ENCODE results near the gene ATP9A. TPM values are rescaled to one million over a fixed set of nuclear protein-coding genes. Genes with fewer than 3 reads are reported as not detected.

Gene ATP9A
- total and polyA plus RNA-seq, 10 of the 15 experiments (the other 5 are each of a cell fraction or from before 2014, with no cell fraction given) = 0.03 to 0.81 (median 0.14) TPM

DNA sequence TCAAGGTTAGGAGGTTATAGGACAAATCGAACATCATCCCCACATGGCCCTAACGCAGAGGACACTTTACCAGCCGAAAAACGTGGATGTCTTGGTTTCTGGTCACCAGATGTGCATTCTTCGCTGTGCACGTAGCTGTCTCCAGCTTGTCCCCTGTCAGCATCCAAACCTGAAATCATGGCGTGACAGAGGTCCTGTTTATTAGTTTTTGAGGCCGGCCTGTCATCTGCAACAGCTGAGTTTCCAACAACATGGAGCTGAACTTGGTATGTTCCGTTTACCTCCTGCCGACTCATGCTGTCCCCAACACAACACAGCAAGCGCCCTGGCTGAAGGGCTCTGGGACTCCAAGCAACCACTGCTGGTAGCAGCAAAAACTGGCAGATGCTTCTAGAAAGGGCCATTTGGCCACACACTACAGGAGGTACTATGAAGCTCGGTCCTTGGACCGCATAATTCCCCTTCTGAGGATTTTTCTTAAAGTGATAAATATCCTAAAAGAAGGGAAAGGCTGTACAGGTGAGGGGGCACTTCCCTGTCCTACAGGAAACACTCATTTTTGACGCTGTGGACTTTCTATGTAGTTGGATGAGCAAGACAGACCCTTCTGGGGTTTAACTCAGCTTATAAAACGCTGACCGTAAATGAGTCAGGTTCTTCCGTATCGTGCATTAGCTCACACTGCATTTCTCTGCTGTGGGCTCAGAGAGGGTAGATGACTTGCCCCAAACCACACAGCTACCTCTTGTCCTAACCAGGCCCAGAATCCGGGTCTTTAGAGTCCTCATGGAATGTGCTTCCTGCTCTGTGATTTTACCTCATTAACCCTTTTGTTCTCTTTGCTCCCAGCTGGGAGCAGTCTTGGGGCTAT is 146.0 kb downstream of the ATP9A start:
- Histone ChIP-seq H3K4me3 (no peak overlapping the region), H4K20me1 (ENCODE audit: control insufficient read depth, insufficient read depth) (no peaks in the 10 kb centered on the region), H3K9ac (ENCODE audit: control insufficient read depth, insufficient read depth, low read length) (no peak overlapping the region), H3K36me3 (ENCODE audit: control insufficient read depth in 2 of 2, insufficient read depth in 2 of 2, low read length in 1 of 2) (no peaks in the 10 kb centered on the region), H2AFZ (ENCODE audit: control insufficient read depth, low read depth, low read length) (no peak overlapping the region), H3K9me3 (replicated peaks; ENCODE audit: control insufficient read depth, insufficient read depth, low read length) (no peaks in the 10 kb centered on the region; the same call in 2 of the 3 replicates), H3K27me3 (replicated peaks in 1 of 2; ENCODE audit: control insufficient read depth in 2 of 2, insufficient read depth in 2 of 2, low read length in 1 of 2) (no peaks in the 10 kb centered on the region; a peak in 1 of 4 replicates), H3K4me2 (ENCODE audit: control insufficient read depth, insufficient read depth) (no peak overlapping the region), H3K4me1 (ENCODE audit: control insufficient read depth, insufficient read depth, low read length) (peaks cover 11% of the 10 kb centered on the region; the same call in 1 of the 2 replicates), H3K27ac (ENCODE audit: control insufficient read depth, insufficient read depth) (no peak overlapping the region), H3K79me2 (ENCODE audit: control insufficient read depth, insufficient read depth, low read length) (no peaks in the 10 kb centered on the region)
- ChIA-PET CTCF (interaction anchor here (0.7 to 4.6 kb wide), 18 partner anchors 8 to 634 kb away, joined by 3 to 24 read pairs (median 4); no protein-coding TSS in a partner anchor), RAD21 (ENCODE audit: unreplicated experiment) (interaction anchor here (1.0 to 3.1 kb wide), 5 partner anchors 11 to 635 kb away, joined by 3 to 12 read pairs (median 4); no protein-coding TSS in a partner anchor), POLR2A (no interaction called here), SMC1A (ENCODE audit: uncharacterized antibody, unreplicated experiment) (interaction anchor here (1.1 to 2.0 kb wide), 9 partner anchors 8 to 635 kb away, joined by 3 to 10 read pairs (median 4); no protein-coding TSS in a partner anchor)
- no peak for ATAC-seq
- no peak for FAIRE-seq
- intact Hi-C loops (cut with micrococcal nuclease; ENCODE audit: unreplicated experiment) = loop anchor here (5.0 kb wide), 1 partner anchor 640 kb away; no protein-coding TSS in a partner anchor
- 40% methylated on average over 19 of the region's 19 CpGs for WGBS (ENCODE audit: insufficient coverage, insufficient replicate concordance, low lambda C conversion rate, missing lambda C conversion rate)
- BruUV-seq (replicated peaks) = no TSS peak
- in situ Hi-C loops (cut with MboI) = loop anchor here (10.0 kb wide), 1 partner anchor 637 kb away; no protein-coding TSS in a partner anchor
- no peak for DNase-seq (ENCODE audit: low read depth, low spot score)
- TF ChIP-seq HSF1 (IDR thresholded peaks at IDR 0.05; ENCODE audit: low read depth, low read length) = no peak
- no peak for TF ChIP-seq RCOR1 (conservative IDR thresholded peaks at IDR 0.05; ENCODE audit: low read depth, low read length)
- TF ChIP-seq MEF2B (IDR thresholded peaks at IDR 0.05; ENCODE audit: partially characterized antibody, poor library complexity, severe bottlenecking) = no peak
- no peak for TF ChIP-seq EP300 (IDR thresholded peaks at IDR 0.05; ENCODE audit: borderline replicate concordance in 1 of 2, control insufficient read depth in 1 of 2, low read depth in 2 of 2, low read length in 2 of 2)
- TF ChIP-seq, protein P1, sequence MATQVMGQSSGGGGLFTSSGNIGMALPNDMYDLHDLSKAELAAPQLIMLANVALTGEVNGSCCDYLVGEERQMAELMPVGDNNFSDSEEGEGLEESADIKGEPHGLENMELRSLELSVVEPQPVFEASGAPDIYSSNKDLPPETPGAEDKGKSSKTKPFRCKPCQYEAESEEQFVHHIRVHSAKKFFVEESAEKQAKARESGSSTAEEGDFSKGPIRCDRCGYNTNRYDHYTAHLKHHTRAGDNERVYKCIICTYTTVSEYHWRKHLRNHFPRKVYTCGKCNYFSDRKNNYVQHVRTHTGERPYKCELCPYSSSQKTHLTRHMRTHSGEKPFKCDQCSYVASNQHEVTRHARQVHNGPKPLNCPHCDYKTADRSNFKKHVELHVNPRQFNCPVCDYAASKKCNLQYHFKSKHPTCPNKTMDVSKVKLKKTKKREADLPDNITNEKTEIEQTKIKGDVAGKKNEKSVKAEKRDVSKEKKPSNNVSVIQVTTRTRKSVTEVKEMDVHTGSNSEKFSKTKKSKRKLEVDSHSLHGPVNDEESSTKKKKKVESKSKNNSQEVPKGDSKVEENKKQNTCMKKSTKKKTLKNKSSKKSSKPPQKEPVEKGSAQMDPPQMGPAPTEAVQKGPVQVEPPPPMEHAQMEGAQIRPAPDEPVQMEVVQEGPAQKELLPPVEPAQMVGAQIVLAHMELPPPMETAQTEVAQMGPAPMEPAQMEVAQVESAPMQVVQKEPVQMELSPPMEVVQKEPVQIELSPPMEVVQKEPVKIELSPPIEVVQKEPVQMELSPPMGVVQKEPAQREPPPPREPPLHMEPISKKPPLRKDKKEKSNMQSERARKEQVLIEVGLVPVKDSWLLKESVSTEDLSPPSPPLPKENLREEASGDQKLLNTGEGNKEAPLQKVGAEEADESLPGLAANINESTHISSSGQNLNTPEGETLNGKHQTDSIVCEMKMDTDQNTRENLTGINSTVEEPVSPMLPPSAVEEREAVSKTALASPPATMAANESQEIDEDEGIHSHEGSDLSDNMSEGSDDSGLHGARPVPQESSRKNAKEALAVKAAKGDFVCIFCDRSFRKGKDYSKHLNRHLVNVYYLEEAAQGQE (IDR thresholded peaks at IDR 0.05; ENCODE audit: low read depth, low read length) = no peak
- TF ChIP-seq ZZZ3 (IDR thresholded peaks at IDR 0.05; ENCODE audit: control insufficient read depth, insufficient read length, low read depth) = no peak
- TF ChIP-seq NKRF (conservative IDR thresholded peaks at IDR 0.05) = no peak
- TF ChIP-seq CBX5 (IDR thresholded peaks at IDR 0.05; ENCODE audit: low read depth) = no peak
- TF ChIP-seq, protein P2, sequence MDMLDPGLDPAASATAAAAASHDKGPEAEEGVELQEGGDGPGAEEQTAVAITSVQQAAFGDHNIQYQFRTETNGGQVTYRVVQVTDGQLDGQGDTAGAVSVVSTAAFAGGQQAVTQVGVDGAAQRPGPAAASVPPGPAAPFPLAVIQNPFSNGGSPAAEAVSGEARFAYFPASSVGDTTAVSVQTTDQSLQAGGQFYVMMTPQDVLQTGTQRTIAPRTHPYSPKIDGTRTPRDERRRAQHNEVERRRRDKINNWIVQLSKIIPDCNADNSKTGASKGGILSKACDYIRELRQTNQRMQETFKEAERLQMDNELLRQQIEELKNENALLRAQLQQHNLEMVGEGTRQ (IDR thresholded peaks at IDR 0.05; ENCODE audit: borderline replicate concordance, low read depth, low read length) = no peak
- TF ChIP-seq, protein P3, sequence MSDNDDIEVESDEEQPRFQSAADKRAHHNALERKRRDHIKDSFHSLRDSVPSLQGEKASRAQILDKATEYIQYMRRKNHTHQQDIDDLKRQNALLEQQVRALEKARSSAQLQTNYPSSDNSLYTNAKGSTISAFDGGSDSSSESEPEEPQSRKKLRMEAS (IDR thresholded peaks at IDR 0.05; ENCODE audit: low read depth, low read length) = no peak
- no peak for TF ChIP-seq IKZF1 (conservative IDR thresholded peaks at IDR 0.05)
- TF ChIP-seq PAX8 (IDR thresholded peaks at IDR 0.05) = no peak

Measured in GM12878 (cell line).